IgD-negative memory B cell (primary cell): Measurements from ENCODE around the gene ZNF441. TPM values are rescaled to one million over a fixed set of nuclear protein-coding genes. Genes with fewer than 3 reads are reported as not detected.
A peak's percentile ranks its signal among the peaks of the same experiment; 100 is the strongest.

Experiments used
- H3K27ac Mint-ChIP-seq, 3 donors: one replicate each; pipeline ENCODE4 v1.8.0; 2020 to 2022; ENCODE audit warnings: mild to moderate bottlenecking in 3 of 3, mixed read lengths in 3 of 3, moderate library complexity in 1 of 3
- H3K27me3 Mint-ChIP-seq: one replicate; pipeline ENCODE4 v1.8.0; 2021; ENCODE audit warnings: mixed read lengths
- H3K36me3 Mint-ChIP-seq: one replicate; pipeline ENCODE4 v1.8.0; 2020; ENCODE audit warnings: mild to moderate bottlenecking, mixed read lengths
- H3K4me1 Mint-ChIP-seq, 3 donors: one replicate each; pipeline ENCODE4 v1.8.0; 2020 to 2022; ENCODE audit warnings: mixed read lengths in 3 of 3, mild to moderate bottlenecking in 1 of 3
- H3K4me3 Mint-ChIP-seq, 4 donors: one replicate each; pipeline ENCODE4 v1.8.0; 2020 to 2022; ENCODE audit warnings: mild to moderate bottlenecking in 4 of 4, mixed read lengths in 4 of 4, moderate library complexity in 3 of 4
- H3K9me3 Mint-ChIP-seq, 3 donors: one replicate each; pipeline ENCODE4 v1.8.0; 2020 to 2021; ENCODE audit warnings: mixed read lengths in 3 of 3, mild to moderate bottlenecking in 1 of 3
- polyA plus RNA-seq: library from polyadenylated mRNA; unstranded; fragments of 300-500 nt; fragmentation: Illumina TruSeq; gene quantifications from one replicate; pipeline ENCODE4 v1.2.3, GENCODE V29; 2021

ZNF441 gene
- polyA plus RNA-seq: 9.3 TPM

DNA sequence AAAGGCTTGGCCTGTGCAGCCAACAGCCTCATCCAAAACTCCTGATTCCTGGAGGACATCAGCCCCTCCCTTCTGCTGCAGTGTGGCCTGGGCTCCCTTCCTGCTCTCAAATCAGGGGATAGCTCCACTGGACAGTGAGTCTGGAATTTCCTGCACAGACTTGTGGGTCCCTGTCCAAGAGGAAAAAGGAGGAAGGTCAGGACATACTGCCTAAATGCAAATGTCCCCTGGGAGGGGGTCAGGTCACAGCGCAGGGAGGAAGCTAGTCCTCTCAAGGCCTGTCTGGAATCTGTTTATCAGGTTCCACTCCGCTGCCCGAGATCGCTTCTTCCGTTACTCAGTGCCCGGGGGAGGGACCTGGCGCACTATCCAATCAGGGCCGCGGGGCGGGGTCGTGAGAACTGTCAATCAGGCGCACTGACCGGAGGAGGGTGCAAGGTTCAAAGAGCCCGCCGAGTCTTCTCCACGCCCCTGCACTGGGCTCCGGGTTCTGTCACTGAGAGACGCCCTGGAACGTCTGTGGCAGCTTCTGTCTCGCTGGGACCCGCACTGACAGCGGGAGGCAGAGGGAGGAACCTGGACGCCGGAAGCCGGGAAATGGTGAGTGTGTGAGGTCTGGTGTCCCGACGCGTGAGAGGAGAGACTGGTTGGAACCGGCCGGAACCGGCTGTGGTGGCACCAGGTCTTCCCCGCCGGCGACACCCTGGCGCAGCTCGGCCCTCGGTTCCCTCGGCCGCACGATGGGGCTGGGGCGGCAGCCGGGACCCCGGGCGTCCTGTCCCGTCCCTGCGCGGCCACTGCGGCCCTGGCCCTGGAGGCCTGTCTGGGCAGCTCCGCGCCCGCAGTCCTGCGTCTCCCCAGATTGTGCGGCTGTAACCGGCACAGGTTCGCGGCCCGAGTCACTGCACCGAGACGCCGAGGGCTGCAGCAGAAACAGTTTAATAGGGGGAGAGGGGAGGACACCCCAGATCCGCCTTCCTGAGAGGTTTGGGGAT lies at the start of gene ZNF441:
Gene ZNF441, plus strand, starts transcription at position 404 of the 995 bp plus-strand sequence. Its CDS starts 194 bp downstream, at position 598.
- H3K27me3 Mint-ChIP-seq: no peaks in the 10 kb centered on the region
- peaks cover 11 to 27% (median 16%) of the 10 kb centered on the region in 3 donors for H3K9me3 Mint-ChIP-seq
- peaks cover 17% of the 10 kb centered on the region for H3K36me3 Mint-ChIP-seq
- H3K4me1 Mint-ChIP-seq: peaks cover 15 to 23% (median 19%) of the 10 kb centered on the region in 3 donors
- H3K4me3 Mint-ChIP-seq: peak within 1 kb of the TSS; percentile 97 to 99 (median 98)
- H3K27ac Mint-ChIP-seq: peak within 1 kb of the TSS; percentile 87 to 95 (median 90)

GRCh38 chr19:11721681-11722080 lies 45.1 kb upstream of the ZNF441 start:
- H3K4me1 Mint-ChIP-seq: no peaks in the 10 kb centered on the region
- no peak overlapping the region for H3K27ac Mint-ChIP-seq
- H3K27me3 Mint-ChIP-seq: no peaks in the 10 kb centered on the region
- H3K36me3 Mint-ChIP-seq: peaks cover 33% of the 10 kb centered on the region
- peaks cover 13 to 35% (median 34%) of the 10 kb centered on the region in 3 donors for H3K9me3 Mint-ChIP-seq
- H3K4me3 Mint-ChIP-seq: no peak overlapping the region

GRCh38 chr19:11722414-11722813 lies 44.4 kb upstream of the ZNF441 start:
- Mint-ChIP-seq H3K4me3 (no peak overlapping the region), H3K4me1 (no peaks in the 10 kb centered on the region), H3K27ac (no peak overlapping the region), H3K36me3 (peaks cover 33% of the 10 kb centered on the region), H3K9me3 (peaks cover 13 to 34% (median 34%) of the 10 kb centered on the region in 3 donors), H3K27me3 (no peaks in the 10 kb centered on the region)

GRCh38 chr19:11729586-11729985 lies 37.2 kb upstream of the ZNF441 start:
- H3K4me1 Mint-ChIP-seq: peaks cover 0 to 3% (median 0%) of the 10 kb centered on the region in 3 donors
- H3K27me3 Mint-ChIP-seq: no peaks in the 10 kb centered on the region
- no peak overlapping the region for H3K4me3 Mint-ChIP-seq
- H3K36me3 Mint-ChIP-seq: peaks cover 10% of the 10 kb centered on the region
- no peak overlapping the region for H3K27ac Mint-ChIP-seq
- H3K9me3 Mint-ChIP-seq: peaks cover 0 to 8% (median 4%) of the 10 kb centered on the region in 3 donors

DNA sequence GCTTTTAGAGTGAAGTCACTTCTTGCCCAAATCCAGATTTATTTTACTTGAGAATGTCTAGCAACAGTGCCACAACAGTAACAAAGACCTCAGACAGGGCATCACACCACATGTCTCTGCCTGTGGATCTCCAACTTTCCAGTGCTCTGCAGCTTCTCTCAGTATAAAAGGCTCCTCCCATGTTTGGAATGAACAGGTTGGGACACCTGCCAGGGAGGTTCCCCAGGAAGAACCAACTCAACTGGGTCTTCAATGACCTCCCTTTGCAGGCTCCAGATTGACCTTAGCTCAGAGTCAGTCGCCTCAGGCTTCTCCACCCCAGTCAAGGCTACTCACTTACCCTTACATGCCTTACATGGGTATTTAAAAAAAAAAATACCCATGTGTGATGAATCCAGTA lies 31.4 kb upstream of the ZNF441 start:
- Mint-ChIP-seq H3K9me3 (no peaks in the 10 kb centered on the region), H3K27me3 (no peaks in the 10 kb centered on the region), H3K4me3 (no peak overlapping the region), H3K27ac (no peak overlapping the region), H3K36me3 (peaks cover 5% of the 10 kb centered on the region), H3K4me1 (peaks cover 13 to 16% (median 15%) of the 10 kb centered on the region in 3 donors)

GRCh38 chr19:11736696-11737095 lies 30.1 kb upstream of the ZNF441 start:
- Mint-ChIP-seq H3K27ac (no peak overlapping the region), H3K27me3 (no peaks in the 10 kb centered on the region), H3K4me1 (peaks cover 13 to 17% (median 15%) of the 10 kb centered on the region in 3 donors), H3K4me3 (peak overlapping the region in 3 of 4 donors; percentile 52 to 90 (median 68)), H3K36me3 (peaks cover 5% of the 10 kb centered on the region), H3K9me3 (no peaks in the 10 kb centered on the region)

GRCh38 chr19:11737964-11738745 lies 28.6 kb upstream of the ZNF441 start:
- peaks cover 13 to 15% (median 14%) of the 10 kb centered on the region in 3 donors for H3K4me1 Mint-ChIP-seq
- H3K9me3 Mint-ChIP-seq: no peaks in the 10 kb centered on the region
- H3K36me3 Mint-ChIP-seq: peaks cover 5% of the 10 kb centered on the region
- no peaks in the 10 kb centered on the region for H3K27me3 Mint-ChIP-seq
- peak overlapping the region; percentile 90 to 100 (median 99) for H3K4me3 Mint-ChIP-seq
- peak overlapping the region; percentile 7 to 85 (median 41) for H3K27ac Mint-ChIP-seq

DNA sequence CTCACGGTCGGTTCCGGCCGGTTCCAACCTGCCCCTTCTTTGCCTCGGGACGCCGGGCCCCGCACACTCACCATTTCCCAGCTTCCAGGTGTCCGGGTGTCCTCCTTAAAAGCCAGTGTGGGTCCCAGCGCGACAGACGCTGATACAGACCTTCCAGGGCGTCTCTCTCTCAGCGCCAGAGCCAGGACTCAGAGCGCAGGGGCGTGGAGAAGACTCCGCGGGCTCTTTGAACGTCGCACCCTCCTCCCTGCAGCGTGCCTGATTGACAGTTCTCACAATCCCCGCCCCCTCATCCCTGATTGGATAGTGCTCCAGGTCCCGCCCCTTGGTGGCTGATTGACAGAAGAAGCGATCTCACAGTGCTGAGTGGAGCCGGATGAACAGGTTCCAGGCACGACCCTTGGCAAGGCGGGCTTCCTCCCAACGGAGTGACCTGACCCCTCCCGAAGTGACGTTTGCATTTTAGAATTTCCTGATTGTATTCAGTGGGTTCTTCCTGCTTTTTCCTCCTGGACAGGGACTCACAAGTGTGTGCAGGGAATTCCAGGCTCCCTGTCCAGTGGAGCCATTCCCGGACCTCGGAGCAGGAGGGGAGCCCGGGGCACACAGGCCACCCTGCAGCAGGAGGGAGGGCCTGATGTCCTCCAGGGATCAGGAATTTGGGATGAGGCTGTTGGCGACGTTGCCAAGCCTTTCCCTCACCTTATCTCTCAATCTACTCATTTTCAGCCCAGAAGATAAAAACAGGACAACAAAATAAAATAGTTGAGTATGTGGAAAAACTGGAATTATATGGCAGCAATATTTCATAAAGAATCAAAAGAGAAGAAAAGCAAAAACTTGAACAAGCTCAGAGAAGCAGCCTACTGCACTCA lies 27.8 kb upstream of the ZNF441 start, which contains the start of gene ZNF823:
Gene ZNF823, minus strand, starts transcription at position 201 of the 875 bp plus-strand sequence. Its CDS starts 127 bp downstream, at position 74.
- Mint-ChIP-seq H3K36me3 (peaks cover 5% of the 10 kb centered on the region), H3K27me3 (no peaks in the 10 kb centered on the region), H3K9me3 (peaks cover 0 to 2% (median 0%) of the 10 kb centered on the region in 3 donors), H3K4me1 (peaks cover 13 to 15% (median 14%) of the 10 kb centered on the region in 3 donors), H3K27ac (peak within 1 kb of the TSS; percentile 7 to 85 (median 41)), H3K4me3 (peak within 1 kb of the TSS; percentile 90 to 100 (median 99))

- peaks cover 2% of the 10 kb centered on the region for H3K36me3 Mint-ChIP-seq
- H3K9me3 Mint-ChIP-seq: peaks cover 12 to 22% (median 19%) of the 10 kb centered on the region in 3 donors
- H3K27ac Mint-ChIP-seq: no peak overlapping the region
- peak overlapping the region in 1 of 4 donors; percentile 49 for H3K4me3 Mint-ChIP-seq
- peaks cover 0 to 1% (median 1%) of the 10 kb centered on the region in 3 donors for H3K4me1 Mint-ChIP-seq
- H3K27me3 Mint-ChIP-seq: peaks cover 3% of the 10 kb centered on the region
Observed at GRCh38 chr19:11745869-11746268, 20.9 kb upstream of the ZNF441 start.

DNA sequence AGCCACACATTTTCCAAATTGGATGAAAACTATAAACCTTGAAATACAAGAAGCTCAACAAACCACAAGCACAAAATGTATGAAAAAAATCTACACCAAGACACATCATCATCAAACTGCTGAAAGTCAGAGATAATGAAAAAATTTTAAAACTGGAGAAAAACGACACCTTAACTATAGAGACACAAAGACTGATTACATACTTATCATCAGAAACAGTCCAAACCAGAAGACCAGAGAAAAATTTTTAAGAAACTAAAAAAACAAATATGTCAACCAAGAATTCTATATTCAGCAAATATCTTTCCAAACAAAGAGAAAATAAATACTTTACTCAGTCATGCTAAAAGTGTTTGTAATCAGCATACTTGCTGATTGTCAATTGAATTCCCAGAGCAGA lies 19.5 kb upstream of the ZNF441 start:
- Mint-ChIP-seq H3K4me3 (no peak overlapping the region), H3K36me3 (peaks cover 2% of the 10 kb centered on the region), H3K27me3 (peaks cover 3% of the 10 kb centered on the region), H3K4me1 (peaks cover 0 to 1% (median 0%) of the 10 kb centered on the region in 3 donors), H3K27ac (no peak overlapping the region), H3K9me3 (peaks cover 20 to 30% (median 24%) of the 10 kb centered on the region in 3 donors)

GRCh38 chr19:11749751-11750150 lies 17.0 kb upstream of the ZNF441 start:
- Mint-ChIP-seq H3K9me3 (peaks cover 22 to 39% (median 32%) of the 10 kb centered on the region in 3 donors), H3K4me1 (no peaks in the 10 kb centered on the region), H3K27ac (no peak overlapping the region), H3K4me3 (no peak overlapping the region), H3K36me3 (peaks cover 5% of the 10 kb centered on the region), H3K27me3 (peaks cover 15% of the 10 kb centered on the region)

- H3K36me3 Mint-ChIP-seq: peaks cover 5% of the 10 kb centered on the region
- peaks cover 26 to 48% (median 46%) of the 10 kb centered on the region in 3 donors for H3K9me3 Mint-ChIP-seq
- no peak overlapping the region for H3K4me3 Mint-ChIP-seq
- H3K4me1 Mint-ChIP-seq: no peaks in the 10 kb centered on the region
- H3K27me3 Mint-ChIP-seq: peaks cover 20% of the 10 kb centered on the region
- H3K27ac Mint-ChIP-seq: no peak overlapping the region
Observed at GRCh38 chr19:11752244-11752736, 14.5 kb upstream of the ZNF441 start.

- H3K4me3 Mint-ChIP-seq: no peak overlapping the region
- no peak overlapping the region for H3K27ac Mint-ChIP-seq
- H3K9me3 Mint-ChIP-seq: peaks cover 15 to 42% (median 36%) of the 10 kb centered on the region in 3 donors
- H3K4me1 Mint-ChIP-seq: no peaks in the 10 kb centered on the region
- peaks cover 2% of the 10 kb centered on the region for H3K36me3 Mint-ChIP-seq
- H3K27me3 Mint-ChIP-seq: peaks cover 17% of the 10 kb centered on the region
Observed at GRCh38 chr19:11754663-11755062, 12.1 kb upstream of the ZNF441 start.

- Mint-ChIP-seq H3K9me3 (peaks cover 14 to 33% (median 28%) of the 10 kb centered on the region in 3 donors), H3K4me3 (no peak overlapping the region), H3K4me1 (no peaks in the 10 kb centered on the region), H3K27me3 (peaks cover 17% of the 10 kb centered on the region), H3K27ac (no peak overlapping the region), H3K36me3 (peaks cover 2% of the 10 kb centered on the region)
Observed at GRCh38 chr19:11756965-11757364, 9.8 kb upstream of the ZNF441 start.
